Lung (tissue), 12 donors: ENCODE data around the gene GUCA2B. TPM values are rescaled to one million over a fixed set of nuclear protein-coding genes. Genes with fewer than 3 reads are reported as not detected.
A peak's percentile ranks its signal among the peaks of the same experiment; 100 is the strongest.

Source experiments
- ATAC-seq: fragments of 200-7000 bp; cut with Tn5 transposase; one replicate; pipeline ENCODE4 v1.9.1; 2020; ENCODE audit warnings: moderate number of reproducible peaks; ENCODE audit not compliant: insufficient read depth, low FRiP score
- DNase-seq, 3 donors: peaks; one replicate each; pipeline ENCODE4 v3.0.0-alpha.2; 2013 to 2017
- H3K27ac ChIP-seq, 2 donors: one replicate each; pipeline ENCODE4 v1.5.1; 2013; ENCODE audit warnings: mild to moderate bottlenecking in 2 of 2, moderate library complexity in 2 of 2, control low read depth in 1 of 2, inconsistent platforms in 1 of 2, low read depth in 1 of 2, low read length in 1 of 2
- H3K27me3 ChIP-seq, 3 donors: one replicate each; pipeline ENCODE4 v1.5.1; 2013; ENCODE audit warnings: low read length in 2 of 3; ENCODE audit not compliant: control insufficient read depth in 3 of 3, insufficient read depth in 3 of 3
- H3K36me3 ChIP-seq, 4 donors: one replicate each; pipeline ENCODE4 v1.5.1; 2013; ENCODE audit warnings: low read length in 4 of 4, mild to moderate bottlenecking in 1 of 4, moderate library complexity in 1 of 4; ENCODE audit not compliant: control insufficient read depth in 4 of 4, insufficient read depth in 4 of 4
- H3K4me1 ChIP-seq, 5 donors: one replicate each; pipeline ENCODE4 v1.5.1; 2013; ENCODE audit warnings: low read length in 5 of 5, mild to moderate bottlenecking in 2 of 5, moderate library complexity in 1 of 5; ENCODE audit not compliant: control insufficient read depth in 5 of 5, insufficient read depth in 5 of 5
- H3K4me3 ChIP-seq: one replicate; pipeline ENCODE4 v1.5.1; 2013; ENCODE audit warnings: mild to moderate bottlenecking, control low read depth, moderate library complexity
- H3K9ac ChIP-seq, 2 donors: one replicate each; pipeline ENCODE4 v1.5.1; 2013; ENCODE audit warnings: low read length in 2 of 2, control low read depth in 1 of 2; ENCODE audit not compliant: insufficient read depth in 1 of 2
- H3K9me3 ChIP-seq, 4 donors: one replicate each; pipeline ENCODE4 v1.5.1; 2013; ENCODE audit warnings: low read length in 3 of 4, mild to moderate bottlenecking in 1 of 4, moderate library complexity in 1 of 4; ENCODE audit not compliant: control insufficient read depth in 4 of 4, insufficient read depth in 3 of 4
- WGBS, 2 donors: extraction: QIAGEN DNeasy Blood & Tissue Kit; methylation state at CpG; one replicate each; pipeline ENCODE4 v1.1.7; 2013; 5-methylcytosine and 5-hydroxymethylcytosine counted together
- polyA plus RNA-seq, 2 donors: library from polyadenylated mRNA; stranded (reverse); fragments of 200-250 nt; gene quantifications; one replicate each; pipeline ENCODE4 v1.2.1, GENCODE V29; 2013
- total RNA-seq, 2 donors: library from RNA; depleted of rRNA in 1 of 2; stranded (reverse); fragments of >200 nt in 1 of 2; gene quantifications; one replicate each; pipeline ENCODE4 v1.2.1, GENCODE V29; 2014 to 2021
- TF ChIP-seq, protein P1 (sequence below): IDR thresholded peaks from 2 replicates; pipeline ENCODE4 v1.5.1; 2012; ENCODE audit warnings: mild to moderate bottlenecking; ENCODE audit errors: control extremely low read depth, extremely low read depth
- donor health status: control.
- donor health status: control.
- donor health status: Bipolar disorder and iron deficiency.
- donor health status: healthy.
- donor health status: DM: yes; HTN: yes; CAD: no.

The GUCA2B gene
- total and polyA plus RNA-seq, 4 donors: not detected

DNA sequence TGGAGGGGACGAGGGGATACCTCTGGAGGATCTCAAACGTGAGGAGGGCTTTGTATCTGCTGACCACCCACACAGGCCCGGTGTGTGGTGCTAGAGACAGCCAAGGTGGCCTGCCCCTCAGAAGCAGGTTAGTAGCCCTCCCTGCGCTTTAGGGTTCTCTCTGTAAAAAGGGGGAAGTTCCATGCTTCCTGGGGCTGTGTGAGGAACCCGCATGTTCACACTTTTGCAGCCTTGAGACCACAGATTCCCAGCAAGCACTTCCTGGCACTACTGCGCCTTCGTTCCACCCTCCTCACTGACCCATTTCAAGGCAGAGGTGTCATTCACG lies 7.9 kb upstream of the GUCA2B start:
- Histone ChIP-seq H3K9me3 (no peaks in the 10 kb centered on the region), H3K4me3 (no peak overlapping the region), H3K36me3 (no peaks in the 10 kb centered on the region), H3K27me3 (peaks cover 0 to 9% (median 2%) of the 10 kb centered on the region in 3 donors), H3K9ac (no peak overlapping the region), H3K27ac (no peak overlapping the region), H3K4me1 (peaks cover 0 to 4% (median 0%) of the 10 kb centered on the region in 5 donors)
- 46 to 61% methylated on average over 8 of the region's 8 CpGs for WGBS, 2 donors
- TF ChIP-seq, protein P1, sequence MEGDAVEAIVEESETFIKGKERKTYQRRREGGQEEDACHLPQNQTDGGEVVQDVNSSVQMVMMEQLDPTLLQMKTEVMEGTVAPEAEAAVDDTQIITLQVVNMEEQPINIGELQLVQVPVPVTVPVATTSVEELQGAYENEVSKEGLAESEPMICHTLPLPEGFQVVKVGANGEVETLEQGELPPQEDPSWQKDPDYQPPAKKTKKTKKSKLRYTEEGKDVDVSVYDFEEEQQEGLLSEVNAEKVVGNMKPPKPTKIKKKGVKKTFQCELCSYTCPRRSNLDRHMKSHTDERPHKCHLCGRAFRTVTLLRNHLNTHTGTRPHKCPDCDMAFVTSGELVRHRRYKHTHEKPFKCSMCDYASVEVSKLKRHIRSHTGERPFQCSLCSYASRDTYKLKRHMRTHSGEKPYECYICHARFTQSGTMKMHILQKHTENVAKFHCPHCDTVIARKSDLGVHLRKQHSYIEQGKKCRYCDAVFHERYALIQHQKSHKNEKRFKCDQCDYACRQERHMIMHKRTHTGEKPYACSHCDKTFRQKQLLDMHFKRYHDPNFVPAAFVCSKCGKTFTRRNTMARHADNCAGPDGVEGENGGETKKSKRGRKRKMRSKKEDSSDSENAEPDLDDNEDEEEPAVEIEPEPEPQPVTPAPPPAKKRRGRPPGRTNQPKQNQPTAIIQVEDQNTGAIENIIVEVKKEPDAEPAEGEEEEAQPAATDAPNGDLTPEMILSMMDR: no peak
- ATAC-seq (no peak), DNase-seq (no peak)

DNA sequence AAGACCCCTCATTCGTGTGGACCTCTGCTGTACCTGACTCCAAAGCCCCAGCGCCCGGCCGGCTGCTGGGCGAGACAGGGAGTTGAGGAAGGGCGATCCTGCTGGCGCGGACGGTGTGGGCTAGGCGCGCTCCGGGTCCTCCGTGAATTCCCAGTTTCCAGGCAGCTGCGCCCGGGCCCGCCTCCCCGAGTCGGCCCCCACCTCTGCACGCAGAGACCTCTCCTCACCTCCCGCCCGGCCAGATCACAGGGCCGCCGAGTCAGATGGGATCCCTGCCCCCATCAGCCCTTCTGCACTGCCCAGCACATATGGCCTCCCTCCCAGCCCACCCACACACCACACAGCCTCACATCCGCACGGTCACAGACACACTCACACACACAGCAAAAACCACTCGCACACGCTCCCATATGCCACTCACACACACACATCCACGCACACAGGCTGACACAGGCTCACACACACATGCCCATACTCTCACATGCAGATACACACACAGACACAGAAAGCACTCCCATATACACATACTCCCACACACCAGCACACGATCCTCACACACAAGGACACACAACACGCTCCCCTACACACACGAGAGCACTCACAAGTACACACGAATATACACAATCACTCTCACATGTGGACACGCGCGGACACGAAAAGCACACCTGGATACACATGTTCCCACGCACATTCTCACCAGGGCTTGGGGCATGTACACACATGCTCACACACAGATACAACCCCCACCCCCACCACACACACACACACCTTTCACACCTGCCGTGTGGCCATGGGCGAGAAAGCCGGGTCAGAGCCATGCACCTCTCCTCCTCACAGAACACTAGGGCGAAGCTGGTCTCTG lies 7.2 kb upstream of the GUCA2B start:
- 63 to 64% methylated on average over 41 of the region's 41 CpGs for WGBS, 2 donors
- Histone ChIP-seq H3K27ac (no peak overlapping the region), H3K27me3 (peaks cover 0 to 9% (median 2%) of the 10 kb centered on the region in 3 donors), H3K4me1 (peaks cover 0 to 3% (median 0%) of the 10 kb centered on the region in 5 donors), H3K36me3 (no peaks in the 10 kb centered on the region), H3K9me3 (no peaks in the 10 kb centered on the region), H3K4me3 (no peak overlapping the region), H3K9ac (no peak overlapping the region)
- TF ChIP-seq, protein P1: no peak
- peak in 1 of 3 donors; percentile 38 for DNase-seq
- no peak for ATAC-seq

DNA sequence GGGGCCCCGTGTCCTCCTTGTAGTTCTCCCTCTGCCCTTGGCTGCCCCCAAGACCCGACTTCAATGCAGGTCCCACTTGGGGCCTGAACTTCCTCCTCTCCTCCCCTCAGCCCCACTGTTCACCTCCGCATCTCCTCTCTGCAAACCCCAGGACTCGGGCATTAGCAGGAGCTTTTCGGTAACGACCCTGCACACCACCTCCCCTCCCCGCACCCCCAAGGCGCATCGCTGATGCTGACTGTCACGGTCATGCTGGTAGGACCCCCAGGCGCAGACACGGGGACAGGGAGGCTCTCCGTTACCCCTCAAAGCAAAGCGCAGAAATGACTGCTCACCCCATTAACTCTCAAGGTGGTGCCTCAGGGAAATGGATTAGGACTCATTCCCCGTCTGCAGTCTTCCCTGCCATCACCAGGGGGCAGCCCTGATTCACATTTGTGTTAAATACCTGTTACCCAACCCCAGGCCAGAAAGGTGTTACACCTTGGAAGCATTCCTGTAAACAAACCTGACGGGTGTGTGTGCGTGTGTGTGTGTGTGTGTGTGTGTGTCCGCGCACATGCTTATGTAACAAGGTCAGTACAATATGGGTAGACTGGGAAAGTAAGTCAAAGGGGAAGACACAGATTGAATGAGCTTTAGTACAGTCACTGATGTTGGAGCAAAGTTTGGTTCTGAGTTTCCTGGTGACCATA lies 6.4 kb upstream of the GUCA2B start:
- Histone ChIP-seq H3K27me3 (peaks cover 0 to 9% (median 2%) of the 10 kb centered on the region in 3 donors), H3K9ac (no peak overlapping the region), H3K36me3 (no peaks in the 10 kb centered on the region), H3K4me1 (peaks cover 0 to 3% (median 0%) of the 10 kb centered on the region in 5 donors), H3K9me3 (no peaks in the 10 kb centered on the region), H3K27ac (no peak overlapping the region), H3K4me3 (no peak overlapping the region)
- TF ChIP-seq, protein P1: peak; percentile 86
- peak; percentile 79 for ATAC-seq
- DNase-seq: peak; percentile 70 to 79 (median 75)
- 19 to 29% methylated on average over 19 of the region's 19 CpGs for WGBS, 2 donors
